Lower lobe of right lung (tissue), 2 donors: ENCODE measurements around the gene GPRIN2. TPM values are rescaled to one million over a fixed set of nuclear protein-coding genes. Genes with fewer than 3 reads are reported as not detected.

Experiments
- ATAC-seq, 2 donors: fragments of 200-7000 bp; cut with Tn5 transposase; one replicate each; pipeline ENCODE4 v1.9.1; 2020 to 2022; ENCODE audit warnings: mild to moderate bottlenecking in 2 of 2, moderate library complexity in 2 of 2
- DNase-seq: peaks from one replicate; pipeline ENCODE4 v3.0.0-alpha.2; 2020
- H3K27ac ChIP-seq: fragments of 200-600 bp; one replicate; pipeline ENCODE4 v1.8.0; 2022
- H3K27me3 ChIP-seq: fragments of 200-600 bp; one replicate; pipeline ENCODE4 v1.8.0; 2022; ENCODE audit warnings: low read depth
- H3K36me3 ChIP-seq: fragments of 200-600 bp; one replicate; pipeline ENCODE4 v1.8.0; 2022; ENCODE audit warnings: mild to moderate bottlenecking
- H3K4me1 ChIP-seq: fragments of 200-600 bp; one replicate; pipeline ENCODE4 v1.8.0; 2022
- H3K4me3 ChIP-seq: fragments of 200-600 bp; one replicate; pipeline ENCODE4 v1.8.0; 2022; ENCODE audit warnings: mild to moderate bottlenecking
- H3K9me3 ChIP-seq: fragments of 200-600 bp; one replicate; pipeline ENCODE4 v1.8.0; 2022
- CTCF ChIP-seq: fragments of 200-600 bp; IDR thresholded peaks from one replicate; pipeline ENCODE4 v1.8.0; 2022; ENCODE audit warnings: antibody characterized with exemption, mild to moderate bottlenecking
- intact Hi-C: fragments of 100-400 bp; cut with DNase I; formaldehyde crosslinking; loops from one replicate; pipeline ENCODE4 v1.11.0; 2022
- total RNA-seq: library from RNA; stranded (reverse); fragmentation: NEBNext Ultra II Directional; extraction: Animal tissue kit (Norgen Biotek cat#: 25700); gene quantifications from one replicate; pipeline ENCODE4 v1.2.1, GENCODE V29; 2021
- donor health status: DM: no; HTN: yes; CAD: no; lungs with severe emphysema.

GPRIN2 gene
- total RNA-seq, 1 donor from 2014 or later, result 42.1 TPM

DNA sequence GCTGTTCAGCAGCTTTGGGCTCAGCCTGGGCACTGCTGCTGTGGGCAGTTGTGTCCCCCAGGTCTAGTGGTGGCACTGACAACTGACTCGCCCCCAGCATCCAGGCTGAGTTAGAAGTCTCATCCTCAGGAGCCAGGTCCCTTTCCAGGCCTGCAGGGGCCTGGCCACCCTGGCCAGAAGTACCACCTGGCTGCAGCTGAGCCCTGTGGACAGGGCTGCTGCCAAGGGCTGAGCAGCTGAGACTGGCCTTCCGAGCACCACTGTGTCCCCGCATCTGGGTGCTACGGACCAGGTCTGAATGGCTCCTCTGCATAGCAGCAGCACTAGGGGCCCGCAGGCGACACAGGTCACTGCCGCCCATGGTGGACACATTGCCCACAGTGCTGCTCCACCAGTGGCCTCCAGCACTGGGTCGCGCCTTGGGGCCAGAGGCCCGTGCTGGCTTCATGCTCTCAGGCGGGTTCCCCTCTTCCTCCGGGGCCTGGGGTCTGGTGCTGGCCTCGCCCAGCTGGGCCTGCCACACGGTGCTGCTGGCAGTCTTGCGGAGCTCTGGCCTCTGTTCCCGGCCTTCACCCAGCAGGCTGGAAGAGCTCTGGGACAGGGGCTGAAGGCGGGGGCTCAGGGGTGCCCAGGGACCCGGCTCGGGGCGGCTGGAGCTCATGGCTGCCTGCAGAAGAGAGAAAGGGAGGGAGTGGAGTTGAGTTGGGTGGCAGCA lies 6.2 kb downstream of the GPRIN2 start:
- Histone ChIP-seq H3K4me3 (no peak overlapping the region), H3K27ac (no peak overlapping the region), H3K36me3 (peaks cover 12% of the 10 kb centered on the region), H3K27me3 (peaks cover 9% of the 10 kb centered on the region), H3K4me1 (peaks cover 20% of the 10 kb centered on the region), H3K9me3 (no peaks in the 10 kb centered on the region)
- ATAC-seq (no peak), DNase-seq (peak; percentile 52)
- TF ChIP-seq CTCF, result no peak
- intact Hi-C loops, result no loop called here

DNA sequence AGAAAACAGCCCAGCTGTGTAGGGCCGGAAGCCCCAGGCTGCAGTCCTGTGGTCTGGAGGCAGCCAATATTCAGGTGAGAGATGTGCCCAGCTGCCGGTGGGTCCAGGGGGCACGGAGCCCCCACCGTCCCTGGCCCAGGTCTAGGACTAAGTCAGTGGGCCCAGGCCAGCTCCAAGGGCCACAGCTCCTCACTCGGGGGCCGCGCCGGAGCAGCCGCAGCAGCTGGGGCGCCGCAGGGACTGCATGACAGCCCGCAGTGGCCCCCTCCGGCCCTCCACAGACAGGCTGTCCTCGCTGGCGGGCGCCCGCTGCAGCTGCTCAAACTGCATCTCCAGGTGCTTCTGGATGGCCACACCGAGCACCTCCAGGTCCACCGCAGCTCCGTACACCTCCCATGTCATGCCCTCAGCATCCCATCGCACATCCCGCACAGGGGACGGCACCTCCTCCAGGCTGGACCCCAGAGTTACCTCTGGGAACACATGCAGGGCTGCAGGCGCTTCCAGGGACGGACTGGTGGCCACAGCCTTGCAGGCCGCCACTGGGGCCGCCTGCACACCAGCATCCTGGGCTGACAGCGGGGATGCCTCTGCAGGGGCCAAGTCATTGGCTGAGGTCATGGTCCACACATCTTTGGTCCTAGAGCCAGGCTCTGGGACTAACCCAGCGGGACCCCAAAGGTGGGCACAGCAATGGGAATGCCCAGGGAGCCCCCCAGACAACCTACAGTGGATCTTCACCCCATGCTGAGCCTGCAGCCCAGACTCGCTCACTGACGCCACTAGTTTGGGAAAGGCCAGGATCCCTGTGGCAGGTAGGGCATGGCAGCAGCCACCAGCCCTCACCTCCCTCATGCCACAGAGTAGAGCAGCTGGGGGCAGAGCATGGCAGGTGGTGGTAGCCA lies 7.0 kb downstream of the GPRIN2 start:
- peaks cover 12% of the 10 kb centered on the region for H3K36me3 ChIP-seq
- intact Hi-C loops, result no loop called here
- TF ChIP-seq CTCF, result no peak
- H3K27me3 ChIP-seq, result peaks cover under 1% of the 10 kb centered on the region
- DNase-seq (peak; percentile 58), ATAC-seq (no peak)
- H3K27ac ChIP-seq, result no peak overlapping the region
- H3K4me1 ChIP-seq, result peaks cover 26% of the 10 kb centered on the region
- no peak overlapping the region for H3K4me3 ChIP-seq
- H3K9me3 ChIP-seq, result no peaks in the 10 kb centered on the region

GRCh38 chr10:46548498-46549090 lies 7.9 kb downstream of the GPRIN2 start:
- no peaks in the 10 kb centered on the region for H3K9me3 ChIP-seq
- no peaks in the 10 kb centered on the region for H3K27me3 ChIP-seq
- no peak overlapping the region for H3K4me3 ChIP-seq
- peaks cover 29% of the 10 kb centered on the region for H3K4me1 ChIP-seq
- intact Hi-C loops, result no loop called here
- no peak for ATAC-seq
- H3K27ac ChIP-seq, result no peak overlapping the region
- peak; percentile 55 for DNase-seq
- peaks cover 12% of the 10 kb centered on the region for H3K36me3 ChIP-seq
- no peak for TF ChIP-seq CTCF

GRCh38 chr10:46547541-46548497 lies 8.6 kb downstream of the GPRIN2 start:
- Histone ChIP-seq H3K9me3 (no peaks in the 10 kb centered on the region), H3K27me3 (no peaks in the 10 kb centered on the region), H3K27ac (peak overlapping the region; percentile 12), H3K4me1 (peaks cover 24% of the 10 kb centered on the region), H3K36me3 (peaks cover 12% of the 10 kb centered on the region), H3K4me3 (no peak overlapping the region)
- intact Hi-C loops, result no loop called here
- DNase-seq (peak; percentile 44), ATAC-seq (peak in 1 of 2 donors; percentile 1)
- no peak for TF ChIP-seq CTCF
